Muscle of leg (tissue), 11 donors: ENCODE measurements around the gene DUSP16. TPM values are rescaled to one million over a fixed set of nuclear protein-coding genes. Genes with fewer than 3 reads are reported as not detected.

Source experiments
- DNase-seq: peaks from one replicate; pipeline ENCODE4 v3.0.0; 2013
- H3K27ac ChIP-seq: one replicate; pipeline ENCODE4 v1.5.1; 2013; ENCODE audit warnings: mild to moderate bottlenecking, low read length, control low read depth
- H3K27me3 ChIP-seq: one replicate; pipeline ENCODE4 v1.6.1; 2013; ENCODE audit warnings: low read length; ENCODE audit not compliant: control insufficient read depth, insufficient read depth
- H3K36me3 ChIP-seq: one replicate; pipeline ENCODE4 v1.6.1; 2013; ENCODE audit warnings: low read length; ENCODE audit not compliant: control insufficient read depth, insufficient read depth
- H3K4me1 ChIP-seq: one replicate; pipeline ENCODE4 v1.6.1; 2013; ENCODE audit warnings: low read length; ENCODE audit not compliant: control insufficient read depth, insufficient read depth
- H3K4me3 ChIP-seq: one replicate; pipeline ENCODE4 v1.5.1; 2013; ENCODE audit warnings: low read length, control low read depth
- H3K9me3 ChIP-seq: replicated peaks from 2 replicates; pipeline ENCODE4 v1.6.1; 2013; ENCODE audit warnings: low read depth, low read length; ENCODE audit not compliant: control insufficient read depth
- WGBS: methylation state at CpG from one replicate; pipeline ENCODE4 v1.1.5; 2013; ENCODE audit warnings: missing lambda C conversion rate; ENCODE audit not compliant: insufficient coverage; 5-methylcytosine and 5-hydroxymethylcytosine counted together
- polyA plus RNA-seq, 8 donors: library from polyadenylated mRNA; unstranded; fragments of 120-200 nt; gene quantifications; one replicate each; pipeline versions ENCODE4 v1.2.1 to v1.2.3, GENCODE V29; 2013; ENCODE audit warnings: inconsistent platforms in 1 of 8, low replicate concordance in 1 of 8; ENCODE audit not compliant: insufficient read length in 8 of 8, insufficient read depth in 1 of 8
- total RNA-seq: library from RNA; stranded (reverse); fragments of 120-200 nt; gene quantifications from one replicate; pipeline ENCODE4 v1.2.4, GENCODE V29; 2013

Gene DUSP16
- total and polyA plus RNA-seq, 9 donors: 18.2 to 34.1 (median 25.9) TPM

- H3K4me3 ChIP-seq: no peak overlapping the region
- peaks cover 3% of the 10 kb centered on the region for H3K36me3 ChIP-seq
- no peaks in the 10 kb centered on the region for H3K4me1 ChIP-seq
- H3K27me3 ChIP-seq: no peaks in the 10 kb centered on the region
- 50% methylated on average over 1 of the region's 2 CpGs for WGBS
- DNase-seq: no peak
- no peak overlapping the region for H3K27ac ChIP-seq
- no peaks in the 10 kb centered on the region for H3K9me3 ChIP-seq
Observed at GRCh38 chr12:12549426-12549825, 13.2 kb downstream of the DUSP16 start.

GRCh38 chr12:12548713-12549112 is 13.9 kb downstream of the DUSP16 start:
- no peak for DNase-seq
- WGBS: no CpG with 5 or more reads among the region's 2 CpGs

GRCh38 chr12:12546314-12546772 is 16.3 kb downstream of the DUSP16 start:
- DNase-seq: no peak
- Histone ChIP-seq H3K4me1 (no peaks in the 10 kb centered on the region), H3K27me3 (no peaks in the 10 kb centered on the region), H3K36me3 (no peaks in the 10 kb centered on the region), H3K9me3 (no peaks in the 10 kb centered on the region), H3K4me3 (no peak overlapping the region), H3K27ac (no peak overlapping the region)
- WGBS: no CpG with 5 or more reads among the region's 1 CpG

More at GRCh38 chr12:12548713-12549112, 13.9 kb downstream of the DUSP16 start:
- Histone ChIP-seq H3K27me3 (no peaks in the 10 kb centered on the region), H3K4me3 (no peak overlapping the region), H3K27ac (no peak overlapping the region), H3K9me3 (no peaks in the 10 kb centered on the region), H3K36me3 (peaks cover 3% of the 10 kb centered on the region), H3K4me1 (no peaks in the 10 kb centered on the region)

- no CpG with 5 or more reads among the region's 2 CpGs for WGBS
- Histone ChIP-seq H3K9me3 (no peaks in the 10 kb centered on the region), H3K36me3 (peaks cover 4% of the 10 kb centered on the region), H3K27me3 (no peaks in the 10 kb centered on the region), H3K4me1 (peaks cover under 1% of the 10 kb centered on the region), H3K4me3 (no peak overlapping the region), H3K27ac (no peak overlapping the region)
- no peak for DNase-seq
Observed at GRCh38 chr12:12543959-12544358, 18.7 kb downstream of the DUSP16 start.

GRCh38 chr12:12542964-12543363 is 19.7 kb downstream of the DUSP16 start:
- WGBS: 60% methylated on average over 1 of the region's 4 CpGs
- Histone ChIP-seq H3K27me3 (no peaks in the 10 kb centered on the region), H3K9me3 (no peaks in the 10 kb centered on the region), H3K27ac (no peak overlapping the region), H3K4me1 (peaks cover 5% of the 10 kb centered on the region), H3K36me3 (peaks cover 4% of the 10 kb centered on the region), H3K4me3 (no peak overlapping the region)
- no peak for DNase-seq

- H3K4me1 ChIP-seq: peaks cover 5% of the 10 kb centered on the region
- H3K36me3 ChIP-seq: peaks cover 4% of the 10 kb centered on the region
- H3K9me3 ChIP-seq: no peaks in the 10 kb centered on the region
- no peaks in the 10 kb centered on the region for H3K27me3 ChIP-seq
- no peak overlapping the region for H3K27ac ChIP-seq
- no peak overlapping the region for H3K4me3 ChIP-seq
- no CpG with 5 or more reads among the region's 5 CpGs for WGBS
- no peak for DNase-seq
Observed at GRCh38 chr12:12542286-12542685, 20.4 kb downstream of the DUSP16 start.

GRCh38 chr12:12541782-12542181 is 20.9 kb downstream of the DUSP16 start:
- Histone ChIP-seq H3K9me3 (no peaks in the 10 kb centered on the region), H3K4me3 (no peak overlapping the region), H3K27ac (no peak overlapping the region), H3K36me3 (peaks cover 4% of the 10 kb centered on the region), H3K27me3 (no peaks in the 10 kb centered on the region), H3K4me1 (peaks cover 5% of the 10 kb centered on the region)
- WGBS: no CpG with 5 or more reads among the region's 4 CpGs
- no peak for DNase-seq

- Histone ChIP-seq H3K27me3 (no peaks in the 10 kb centered on the region), H3K27ac (no peak overlapping the region), H3K4me1 (peaks cover 5% of the 10 kb centered on the region), H3K36me3 (peaks cover 4% of the 10 kb centered on the region), H3K4me3 (no peak overlapping the region), H3K9me3 (no peaks in the 10 kb centered on the region)
- peak; percentile 36 for DNase-seq
- no CpG with 5 or more reads among the region's 5 CpGs for WGBS
Observed at GRCh38 chr12:12540261-12541013, 22.2 kb downstream of the DUSP16 start.

GRCh38 chr12:12539028-12539810 is 23.4 kb downstream of the DUSP16 start:
- H3K9me3 ChIP-seq: no peaks in the 10 kb centered on the region
- H3K4me1 ChIP-seq: peaks cover 9% of the 10 kb centered on the region
- H3K4me3 ChIP-seq: no peak overlapping the region
- 80% methylated on average over 1 of the region's 7 CpGs for WGBS
- H3K27me3 ChIP-seq: no peaks in the 10 kb centered on the region
- H3K27ac ChIP-seq: no peak overlapping the region
- no peak for DNase-seq
- H3K36me3 ChIP-seq: peaks cover 4% of the 10 kb centered on the region

GRCh38 chr12:12538535-12538934 is 24.1 kb downstream of the DUSP16 start:
- DNase-seq: no peak
- no peak overlapping the region for H3K4me3 ChIP-seq
- H3K4me1 ChIP-seq: peaks cover 16% of the 10 kb centered on the region
- no peaks in the 10 kb centered on the region for H3K27me3 ChIP-seq
- H3K27ac ChIP-seq: no peak overlapping the region
- WGBS: 40% methylated on average over 1 of the region's 3 CpGs
- H3K36me3 ChIP-seq: peaks cover 4% of the 10 kb centered on the region
- H3K9me3 ChIP-seq: no peaks in the 10 kb centered on the region
